Activated naive CD4-positive, alpha-beta T cell treated with anti-CD3 and anti-CD28 coated beads for 36 hours (primary cell): ENCODE measurements around the gene GNAS. TPM values are rescaled to one million over a fixed set of nuclear protein-coding genes. Genes with fewer than 3 reads are reported as not detected.

Experiments
- CTCF ChIA-PET: fragments of 350-600 bp; sonication (Branson Sonifier 250); formaldehyde crosslinking; loops from one replicate; lab custom pipeline; 2021; ENCODE audit warnings: antibody characterized with exemption; lab: Charles Lee
- DNase-seq: peaks from one replicate; pipeline ENCODE4 v3.0.0-alpha.2; 2020
- H3K27ac Mint-ChIP-seq: one replicate; pipeline ENCODE4 v1.8.0; 2021; ENCODE audit warnings: mild to moderate bottlenecking, mixed read lengths
- H3K27me3 Mint-ChIP-seq: one replicate; pipeline ENCODE4 v1.8.0; 2021; ENCODE audit warnings: low read depth, mixed read lengths
- H3K36me3 Mint-ChIP-seq: one replicate; pipeline ENCODE4 v1.8.0; 2021; ENCODE audit warnings: low read depth, mixed read lengths
- H3K4me1 Mint-ChIP-seq: one replicate; pipeline ENCODE4 v1.8.0; 2021; ENCODE audit warnings: low read depth, mixed read lengths
- H3K4me3 Mint-ChIP-seq: one replicate; pipeline ENCODE4 v1.8.0; 2021; ENCODE audit warnings: mild to moderate bottlenecking, moderate library complexity, mixed read lengths
- H3K9me3 Mint-ChIP-seq: one replicate; pipeline ENCODE4 v1.8.0; 2021; ENCODE audit warnings: mixed read lengths
- intact Hi-C: fragments of 100-400 bp; cut with micrococcal nuclease; formaldehyde crosslinking; loops from one replicate; pipeline ENCODE4 v1.15.1; 2023
- total RNA-seq, 2 experiments: library from RNA; stranded (reverse); gene quantifications; one replicate each; pipeline ENCODE4 v1.2.3, GENCODE V29; 2021

Gene GNAS
- total RNA-seq, 2 experiments from 2014 or later: 770 to 802 TPM

GRCh38 chr20:58908221-58908620, 55.7 kb downstream of the GNAS start:
- intact Hi-C loops: loop anchor here (5.0 kb wide), 2 partner anchors 74 to 124 kb away; partner anchors contain the start of genes ATP5F1E and NELFCD
- H3K36me3 Mint-ChIP-seq: peaks cover 63% of the 10 kb centered on the region
- H3K27me3 Mint-ChIP-seq: no peaks in the 10 kb centered on the region
- H3K4me1 Mint-ChIP-seq: peaks cover 43% of the 10 kb centered on the region
- no peaks in the 10 kb centered on the region for H3K9me3 Mint-ChIP-seq
- peak overlapping the region; percentile 88 for H3K27ac Mint-ChIP-seq
- CTCF ChIA-PET: no interaction called here
- H3K4me3 Mint-ChIP-seq: no peak overlapping the region
- no peak for DNase-seq

- no peaks in the 10 kb centered on the region for H3K9me3 Mint-ChIP-seq
- no peaks in the 10 kb centered on the region for H3K27me3 Mint-ChIP-seq
- DNase-seq: no peak
- peak overlapping the region; percentile 21 for H3K27ac Mint-ChIP-seq
- peaks cover 39% of the 10 kb centered on the region for H3K4me1 Mint-ChIP-seq
- peaks cover 58% of the 10 kb centered on the region for H3K36me3 Mint-ChIP-seq
- intact Hi-C loops: loop anchor here (5.0 kb wide), 2 partner anchors 73 to 123 kb away; partner anchors contain the start of genes ATP5F1E and NELFCD
- H3K4me3 Mint-ChIP-seq: no peak overlapping the region
- CTCF ChIA-PET: no interaction called here
Observed at GRCh38 chr20:58908941-58909340, 56.4 kb downstream of the GNAS start.

GRCh38 chr20:58909585-58909984, 57.1 kb downstream of the GNAS start:
- H3K4me1 Mint-ChIP-seq: peaks cover 35% of the 10 kb centered on the region
- no peak overlapping the region for H3K4me3 Mint-ChIP-seq
- intact Hi-C loops: loop anchor here (5.0 kb wide), 2 partner anchors 73 to 123 kb away; partner anchors contain the start of genes ATP5F1E and NELFCD
- H3K36me3 Mint-ChIP-seq: peaks cover 55% of the 10 kb centered on the region
- no peak overlapping the region for H3K27ac Mint-ChIP-seq
- CTCF ChIA-PET: no interaction called here
- no peak for DNase-seq
- no peaks in the 10 kb centered on the region for H3K9me3 Mint-ChIP-seq
- no peaks in the 10 kb centered on the region for H3K27me3 Mint-ChIP-seq

GRCh38 chr20:58910473-58910872, 58.0 kb downstream of the GNAS start:
- H3K9me3 Mint-ChIP-seq: no peaks in the 10 kb centered on the region
- no peak for DNase-seq
- H3K27ac Mint-ChIP-seq: no peak overlapping the region
- no peaks in the 10 kb centered on the region for H3K27me3 Mint-ChIP-seq
- H3K36me3 Mint-ChIP-seq: peaks cover 48% of the 10 kb centered on the region
- no peak overlapping the region for H3K4me3 Mint-ChIP-seq
- intact Hi-C loops: no loop called here
- H3K4me1 Mint-ChIP-seq: peaks cover 28% of the 10 kb centered on the region
- CTCF ChIA-PET: no interaction called here

- Mint-ChIP-seq H3K9me3 (no peaks in the 10 kb centered on the region), H3K36me3 (peaks cover 41% of the 10 kb centered on the region), H3K27me3 (no peaks in the 10 kb centered on the region), H3K27ac (no peak overlapping the region), H3K4me1 (peaks cover 22% of the 10 kb centered on the region), H3K4me3 (no peak overlapping the region)
- CTCF ChIA-PET: no interaction called here
- intact Hi-C loops: no loop called here
- no peak for DNase-seq
Observed at GRCh38 chr20:58911309-58911708, 58.8 kb downstream of the GNAS start.

- peaks cover 37% of the 10 kb centered on the region for H3K36me3 Mint-ChIP-seq
- H3K4me3 Mint-ChIP-seq: no peak overlapping the region
- CTCF ChIA-PET: no interaction called here
- H3K27me3 Mint-ChIP-seq: no peaks in the 10 kb centered on the region
- no peaks in the 10 kb centered on the region for H3K9me3 Mint-ChIP-seq
- DNase-seq: no peak
- H3K4me1 Mint-ChIP-seq: peaks cover 17% of the 10 kb centered on the region
- H3K27ac Mint-ChIP-seq: no peak overlapping the region
- intact Hi-C loops: no loop called here
Observed at GRCh38 chr20:58911970-58912369, 59.5 kb downstream of the GNAS start.

GRCh38 chr20:58913079-58913478, 60.6 kb downstream of the GNAS start:
- no peak overlapping the region for H3K4me3 Mint-ChIP-seq
- CTCF ChIA-PET: no interaction called here
- DNase-seq: no peak
- H3K27ac Mint-ChIP-seq: no peak overlapping the region
- no peaks in the 10 kb centered on the region for H3K27me3 Mint-ChIP-seq
- intact Hi-C loops: no loop called here
- H3K36me3 Mint-ChIP-seq: peaks cover 27% of the 10 kb centered on the region
- no peaks in the 10 kb centered on the region for H3K9me3 Mint-ChIP-seq
- peaks cover 6% of the 10 kb centered on the region for H3K4me1 Mint-ChIP-seq

GRCh38 chr20:58918621-58919020, 66.1 kb downstream of the GNAS start:
- no peaks in the 10 kb centered on the region for H3K4me1 Mint-ChIP-seq
- intact Hi-C loops: no loop called here
- H3K4me3 Mint-ChIP-seq: no peak overlapping the region
- no peaks in the 10 kb centered on the region for H3K36me3 Mint-ChIP-seq
- H3K27me3 Mint-ChIP-seq: no peaks in the 10 kb centered on the region
- DNase-seq: no peak
- H3K27ac Mint-ChIP-seq: no peak overlapping the region
- no peaks in the 10 kb centered on the region for H3K9me3 Mint-ChIP-seq
- CTCF ChIA-PET: interaction anchor here (0.6 kb wide), 1 partner anchor 570 kb away, joined by 3 read pairs; no protein-coding TSS in a partner anchor

- intact Hi-C loops: no loop called here
- no peak overlapping the region for H3K27ac Mint-ChIP-seq
- CTCF ChIA-PET: interaction anchor here (1.0 kb wide), 1 partner anchor 12 kb away, joined by 3 read pairs; no protein-coding TSS in a partner anchor
- no peaks in the 10 kb centered on the region for H3K27me3 Mint-ChIP-seq
- H3K9me3 Mint-ChIP-seq: no peaks in the 10 kb centered on the region
- no peak overlapping the region for H3K4me3 Mint-ChIP-seq
- H3K4me1 Mint-ChIP-seq: no peaks in the 10 kb centered on the region
- H3K36me3 Mint-ChIP-seq: no peaks in the 10 kb centered on the region
- no peak for DNase-seq
Observed at GRCh38 chr20:58921564-58921963, 69.0 kb downstream of the GNAS start.

- DNase-seq: no peak
Observed at GRCh38 chr20:58922036-58922435, 69.5 kb downstream of the GNAS start.

GRCh38 chr20:58923117-58923712, 70.7 kb downstream of the GNAS start:
- Mint-ChIP-seq H3K9me3 (no peaks in the 10 kb centered on the region), H3K4me1 (no peaks in the 10 kb centered on the region), H3K36me3 (no peaks in the 10 kb centered on the region), H3K4me3 (no peak overlapping the region), H3K27ac (no peak overlapping the region), H3K27me3 (no peaks in the 10 kb centered on the region)
- DNase-seq: no peak
- intact Hi-C loops: no loop called here
- CTCF ChIA-PET: interaction anchor here (0.7 to 1.3 kb wide), 2 partner anchors 16 to 278 kb away, joined by 3 read pairs; no protein-coding TSS in a partner anchor

More at GRCh38 chr20:58922036-58922435, 69.5 kb downstream of the GNAS start:
- Mint-ChIP-seq H3K27ac (no peak overlapping the region), H3K36me3 (no peaks in the 10 kb centered on the region), H3K9me3 (no peaks in the 10 kb centered on the region), H3K4me1 (no peaks in the 10 kb centered on the region), H3K4me3 (no peak overlapping the region), H3K27me3 (no peaks in the 10 kb centered on the region)
- intact Hi-C loops: no loop called here
- CTCF ChIA-PET: interaction anchor here (1.0 kb wide), 1 partner anchor 11 kb away, joined by 3 read pairs; no protein-coding TSS in a partner anchor

- Mint-ChIP-seq H3K27ac (no peak overlapping the region), H3K4me3 (no peak overlapping the region), H3K4me1 (no peaks in the 10 kb centered on the region), H3K9me3 (no peaks in the 10 kb centered on the region), H3K36me3 (no peaks in the 10 kb centered on the region), H3K27me3 (no peaks in the 10 kb centered on the region)
- DNase-seq: no peak
- intact Hi-C loops: no loop called here
- CTCF ChIA-PET: no interaction called here
Observed at GRCh38 chr20:58926802-58927489, 74.4 kb downstream of the GNAS start.
